Measurements from ENCODE around the gene DLK1.

DNA sequence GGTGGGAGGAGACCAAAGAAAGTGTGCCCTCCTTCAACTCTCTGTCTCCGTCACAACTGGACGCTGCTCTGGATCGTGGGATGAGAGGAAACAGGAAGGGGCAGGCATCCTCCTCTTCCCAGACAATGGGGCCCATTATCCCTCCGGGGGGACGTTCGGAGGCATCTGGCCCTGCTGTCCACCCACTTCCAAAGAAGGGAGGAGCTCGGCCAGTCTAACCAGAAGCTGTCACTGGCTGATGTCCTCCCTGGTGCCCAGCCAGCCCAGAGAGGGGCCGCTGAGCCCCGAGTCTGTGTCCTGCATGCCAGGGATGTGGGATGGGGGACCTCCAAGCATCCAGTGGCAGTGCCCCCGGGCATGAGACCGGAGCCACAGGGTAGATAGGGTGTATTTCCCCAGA, 59.4 kb downstream of the DLK1 start:
- TF ChIP-seq EZH2 (IDR thresholded peaks at IDR 0.05; ENCODE audit: borderline replicate concordance) (no peak), EZH2phosphoT487 (IDR thresholded peaks at IDR 0.05; ENCODE audit: low read depth, severe bottlenecking, unreplicated experiment) (no peak)
- TF ChIP-seq, protein P1, sequence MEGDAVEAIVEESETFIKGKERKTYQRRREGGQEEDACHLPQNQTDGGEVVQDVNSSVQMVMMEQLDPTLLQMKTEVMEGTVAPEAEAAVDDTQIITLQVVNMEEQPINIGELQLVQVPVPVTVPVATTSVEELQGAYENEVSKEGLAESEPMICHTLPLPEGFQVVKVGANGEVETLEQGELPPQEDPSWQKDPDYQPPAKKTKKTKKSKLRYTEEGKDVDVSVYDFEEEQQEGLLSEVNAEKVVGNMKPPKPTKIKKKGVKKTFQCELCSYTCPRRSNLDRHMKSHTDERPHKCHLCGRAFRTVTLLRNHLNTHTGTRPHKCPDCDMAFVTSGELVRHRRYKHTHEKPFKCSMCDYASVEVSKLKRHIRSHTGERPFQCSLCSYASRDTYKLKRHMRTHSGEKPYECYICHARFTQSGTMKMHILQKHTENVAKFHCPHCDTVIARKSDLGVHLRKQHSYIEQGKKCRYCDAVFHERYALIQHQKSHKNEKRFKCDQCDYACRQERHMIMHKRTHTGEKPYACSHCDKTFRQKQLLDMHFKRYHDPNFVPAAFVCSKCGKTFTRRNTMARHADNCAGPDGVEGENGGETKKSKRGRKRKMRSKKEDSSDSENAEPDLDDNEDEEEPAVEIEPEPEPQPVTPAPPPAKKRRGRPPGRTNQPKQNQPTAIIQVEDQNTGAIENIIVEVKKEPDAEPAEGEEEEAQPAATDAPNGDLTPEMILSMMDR (IDR thresholded peaks at IDR 0.05; ENCODE audit: poor library complexity), result no peak

All from hepatocyte (in vitro differentiated cells).